GM19438 (cell line): ENCODE measurements around the gene GPRC5B.

Experiments used
- ATAC-seq: cut with Tn5 transposase; IDR thresholded peaks from one replicate; pipeline ENCODE4 v1.9.1; 2021; ENCODE audit warnings: low read depth; ENCODE audit not compliant: unreplicated experiment

The GPRC5B gene

DNA sequence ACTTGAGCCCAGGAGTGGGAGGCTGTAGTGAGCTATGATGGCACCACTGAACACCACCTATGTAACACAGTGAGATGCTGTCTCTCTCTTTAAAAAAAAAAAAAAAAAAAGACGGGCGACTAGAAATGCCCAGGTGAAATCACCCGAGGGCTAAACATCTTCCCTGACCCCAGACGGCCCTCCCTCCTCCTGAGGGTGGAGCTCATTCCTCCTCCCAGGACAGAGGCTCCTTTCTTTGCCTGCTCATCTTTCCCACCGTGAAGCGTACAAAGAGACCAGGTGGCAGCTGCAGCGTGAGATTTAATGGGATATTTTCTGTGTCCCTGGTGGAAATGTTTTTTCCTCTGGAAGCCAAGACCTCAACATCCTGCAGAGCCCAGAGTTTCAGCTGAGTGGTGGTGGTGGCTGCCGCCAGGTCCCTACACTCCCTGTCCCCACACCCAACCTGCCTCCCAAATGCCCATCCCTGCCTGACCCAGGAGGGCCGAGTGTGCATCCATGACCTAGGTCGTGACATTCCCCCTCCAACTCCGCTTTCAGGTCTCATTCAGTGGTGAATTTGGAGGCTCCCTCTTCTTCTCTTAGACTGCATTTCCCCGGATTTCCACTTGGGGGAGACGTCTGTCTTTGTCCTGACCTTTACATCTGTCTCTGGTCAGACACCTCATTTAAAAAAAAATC, 14.4 kb upstream of the GPRC5B start:
- no peak for ATAC-seq

DNA sequence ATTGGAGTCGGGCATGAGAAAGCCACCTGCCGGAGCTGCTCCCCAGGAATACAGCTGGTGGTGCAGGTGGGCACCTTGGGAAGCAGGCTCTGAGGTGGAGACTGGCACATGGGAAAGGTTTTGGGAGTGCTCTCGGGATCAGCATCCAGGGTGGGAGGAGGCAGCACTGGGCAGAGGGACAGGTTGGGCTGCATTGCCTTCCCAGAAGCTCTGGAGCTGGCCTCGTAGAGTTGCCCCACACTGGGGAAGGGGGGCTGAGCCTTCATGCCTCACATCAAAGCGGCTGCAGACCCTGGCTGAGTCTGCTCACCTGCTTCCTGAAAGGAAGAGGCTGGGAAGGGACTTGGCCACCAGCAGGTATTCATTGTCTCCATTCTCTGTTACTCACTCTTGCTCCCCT, 13.5 kb upstream of the GPRC5B start:
- no peak for ATAC-seq

DNA sequence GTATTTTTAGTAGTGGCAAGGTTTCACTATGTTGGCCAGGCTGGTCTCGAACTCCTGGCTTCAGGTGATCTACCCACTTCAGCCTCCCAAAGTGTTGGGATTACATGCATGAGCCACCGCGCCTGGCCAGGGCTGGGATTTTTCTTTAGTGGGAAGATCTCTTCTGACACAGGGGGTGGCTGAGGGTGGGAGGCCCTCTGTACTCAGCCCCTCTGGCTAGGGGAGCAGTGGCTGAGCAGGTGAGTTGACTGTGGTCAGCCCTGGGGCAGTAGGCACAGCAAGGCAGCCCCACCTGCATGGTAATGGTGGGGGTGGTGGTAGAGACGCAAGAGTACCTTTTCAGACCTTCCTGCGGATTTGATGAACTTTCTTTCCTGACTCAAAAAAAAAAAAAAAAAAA, 12.3 kb upstream of the GPRC5B start:
- no peak for ATAC-seq

DNA sequence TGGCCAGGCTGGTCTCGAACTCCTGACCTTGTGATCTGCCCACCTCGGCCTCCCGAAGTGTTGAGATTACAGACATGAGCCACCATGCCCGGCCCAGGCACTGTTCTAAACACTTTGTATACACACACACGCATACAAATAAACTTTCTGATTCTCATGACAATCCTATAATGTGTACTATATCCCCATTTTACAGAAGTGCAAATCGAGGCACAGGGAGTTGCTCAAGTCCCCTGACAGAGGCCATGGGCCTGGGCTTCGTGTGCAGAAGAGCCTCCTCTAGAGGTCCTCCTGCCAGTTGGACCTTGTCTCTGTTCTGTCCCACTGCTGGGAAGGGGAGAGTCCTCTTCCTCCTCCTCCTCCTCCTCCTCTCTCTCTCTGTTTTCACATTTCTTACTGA, 9.9 kb upstream of the GPRC5B start:
- ATAC-seq, result no peak

DNA sequence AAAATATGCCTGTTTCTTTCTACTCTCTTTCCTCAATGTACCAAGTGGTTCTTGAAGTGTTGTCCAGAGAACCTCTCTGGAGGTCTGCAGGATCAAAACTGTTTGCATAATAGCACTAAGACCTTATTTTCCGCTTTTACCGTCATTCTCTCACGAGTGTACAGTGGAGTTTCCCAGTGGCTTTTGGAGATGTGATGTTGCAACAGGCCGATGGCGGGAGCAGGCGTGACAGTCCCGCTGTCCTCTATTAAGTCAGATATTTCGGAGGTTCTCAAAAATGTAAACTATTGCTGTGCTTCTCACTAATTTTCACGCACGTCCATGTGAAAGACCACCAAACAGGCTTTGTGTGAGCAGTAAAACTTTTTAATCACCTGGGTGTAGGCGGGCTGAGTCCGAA, 8.3 kb upstream of the GPRC5B start:
- ATAC-seq, result no peak

DNA sequence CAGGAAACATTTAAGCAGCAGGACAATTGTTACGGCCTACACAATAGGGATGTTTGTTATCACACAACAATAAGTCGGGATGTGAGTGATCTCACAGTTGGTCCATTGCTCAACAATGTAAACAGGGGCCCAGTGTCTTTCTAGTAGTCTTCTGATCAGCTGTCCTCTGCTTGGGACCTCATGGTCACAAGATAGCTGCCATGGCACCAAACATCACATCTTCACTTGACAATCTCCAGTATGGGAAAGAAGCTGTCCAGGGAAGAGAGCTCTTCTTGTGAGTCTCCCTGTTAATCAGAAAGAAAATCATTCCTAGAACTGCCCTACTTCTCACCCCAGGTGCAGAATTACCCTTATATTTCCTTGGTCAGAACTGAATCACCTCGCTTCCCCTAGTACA, 6.3 kb upstream of the GPRC5B start:
- no peak for ATAC-seq

DNA sequence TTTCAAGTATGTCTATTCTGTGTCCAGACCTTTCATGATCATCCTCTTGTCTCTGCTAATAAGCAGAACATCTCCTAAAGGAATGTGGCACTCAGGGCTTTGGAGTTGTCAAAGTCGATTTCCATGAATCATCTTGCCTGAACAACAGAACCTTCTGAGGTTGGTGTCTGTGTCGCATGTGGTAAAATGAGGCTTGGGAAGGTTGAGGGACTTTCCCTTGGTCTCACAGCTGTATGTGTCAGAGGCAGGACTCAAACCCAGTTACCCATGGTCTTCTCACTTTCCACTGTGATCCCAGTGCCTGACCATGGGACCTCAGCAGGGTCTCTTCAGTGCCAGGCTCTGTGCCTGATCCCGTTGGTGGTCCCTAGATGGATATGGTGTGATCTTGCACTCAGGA, 4.2 kb upstream of the GPRC5B start:
- ATAC-seq, result no peak

DNA sequence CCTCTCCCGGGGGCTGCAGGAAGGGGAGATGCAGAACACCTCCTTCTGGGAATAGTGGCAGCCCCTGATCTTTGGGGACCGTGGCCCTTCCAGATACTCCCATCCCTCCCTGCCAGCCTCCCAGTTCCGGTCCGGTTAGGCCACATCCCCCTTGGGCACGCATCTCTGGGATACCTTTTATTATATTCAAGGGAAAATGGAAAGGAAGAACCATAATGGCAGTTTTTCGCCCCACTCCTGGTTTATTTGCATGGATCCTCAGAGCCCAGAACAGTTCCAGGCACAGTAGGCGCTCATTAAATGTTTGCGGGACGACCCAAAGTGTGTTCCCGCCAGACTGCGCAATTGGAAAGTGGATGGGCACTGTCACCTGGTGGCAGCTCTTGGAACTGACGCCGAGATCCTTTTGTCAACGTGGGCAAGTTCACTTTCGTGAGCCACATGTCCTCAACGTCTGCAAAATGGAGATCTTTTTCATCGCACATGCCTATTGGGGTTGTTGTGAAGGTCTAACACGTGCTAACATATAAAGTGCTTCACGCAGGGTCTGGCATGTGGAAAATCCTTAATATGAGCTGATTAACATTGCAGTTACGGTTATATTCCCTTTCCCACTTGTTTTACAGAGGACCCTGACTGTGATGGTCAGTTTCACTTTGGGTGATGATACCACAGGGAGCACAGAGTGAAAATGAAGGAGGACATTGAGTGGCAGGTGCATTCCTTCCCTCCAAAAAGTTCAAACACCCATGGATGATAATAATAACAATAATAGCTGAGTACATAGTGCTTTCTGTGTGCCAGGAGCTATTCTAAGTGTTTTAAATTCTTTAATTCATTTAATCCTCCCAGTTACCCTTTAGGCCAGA, 1.7 kb upstream of the GPRC5B start:
- no peak for ATAC-seq

DNA sequence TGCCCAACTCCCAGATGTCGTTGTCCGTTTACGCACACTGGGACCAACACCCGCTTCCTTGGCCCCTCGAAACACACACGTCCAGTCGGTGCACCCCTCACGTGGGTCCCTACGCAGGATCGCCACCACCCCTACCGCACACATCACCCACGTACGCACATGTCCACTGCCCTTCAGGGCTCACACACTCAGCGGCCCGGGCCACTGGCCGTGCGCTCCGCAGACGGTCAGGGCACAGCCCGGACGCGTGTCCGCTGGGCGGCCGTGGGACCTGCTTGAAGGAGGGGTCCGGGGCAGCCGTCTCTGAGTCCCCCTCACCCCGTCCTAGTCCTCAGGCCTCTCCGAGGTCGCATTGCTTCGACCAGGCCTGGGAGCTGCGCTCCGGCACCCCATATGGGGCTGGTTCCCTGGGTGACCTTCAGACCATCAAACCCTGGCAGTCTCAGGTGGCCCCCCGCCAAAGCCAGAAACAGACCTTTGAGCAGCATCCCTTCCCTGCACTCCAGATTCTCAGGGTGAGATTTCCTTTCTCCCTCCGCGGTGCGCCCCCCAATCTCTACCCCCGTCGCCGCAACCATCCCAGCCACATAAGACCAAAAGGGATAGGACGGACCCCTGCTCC, 914 bp upstream of the GPRC5B start:
- no peak for ATAC-seq

DNA sequence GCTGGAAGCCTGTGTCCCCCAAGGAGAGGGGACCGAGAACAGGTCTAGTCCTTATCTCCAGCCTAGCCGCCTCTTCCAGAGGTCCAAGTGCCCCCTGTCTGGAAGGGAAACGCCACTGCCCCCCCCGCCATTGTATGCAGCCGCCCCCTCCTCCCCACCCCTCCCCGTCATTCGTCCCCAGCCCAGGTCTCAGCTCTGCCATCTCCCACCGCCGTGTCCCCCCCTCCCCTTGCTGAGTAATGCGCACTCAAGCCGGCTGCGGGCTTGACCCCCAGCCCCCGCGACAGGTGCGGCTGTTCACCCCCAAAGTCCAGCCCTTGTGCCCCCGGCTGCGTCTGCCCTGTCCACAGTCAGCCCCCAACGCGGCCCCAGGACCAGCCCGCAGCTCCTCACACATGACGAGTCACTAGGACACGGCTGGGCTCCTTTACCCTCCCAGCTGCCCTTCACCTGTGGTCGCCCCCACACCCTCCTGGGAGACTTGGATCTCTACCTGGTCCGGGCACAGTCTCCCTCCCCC, 622 bp downstream of the GPRC5B start:
- no peak for ATAC-seq

DNA sequence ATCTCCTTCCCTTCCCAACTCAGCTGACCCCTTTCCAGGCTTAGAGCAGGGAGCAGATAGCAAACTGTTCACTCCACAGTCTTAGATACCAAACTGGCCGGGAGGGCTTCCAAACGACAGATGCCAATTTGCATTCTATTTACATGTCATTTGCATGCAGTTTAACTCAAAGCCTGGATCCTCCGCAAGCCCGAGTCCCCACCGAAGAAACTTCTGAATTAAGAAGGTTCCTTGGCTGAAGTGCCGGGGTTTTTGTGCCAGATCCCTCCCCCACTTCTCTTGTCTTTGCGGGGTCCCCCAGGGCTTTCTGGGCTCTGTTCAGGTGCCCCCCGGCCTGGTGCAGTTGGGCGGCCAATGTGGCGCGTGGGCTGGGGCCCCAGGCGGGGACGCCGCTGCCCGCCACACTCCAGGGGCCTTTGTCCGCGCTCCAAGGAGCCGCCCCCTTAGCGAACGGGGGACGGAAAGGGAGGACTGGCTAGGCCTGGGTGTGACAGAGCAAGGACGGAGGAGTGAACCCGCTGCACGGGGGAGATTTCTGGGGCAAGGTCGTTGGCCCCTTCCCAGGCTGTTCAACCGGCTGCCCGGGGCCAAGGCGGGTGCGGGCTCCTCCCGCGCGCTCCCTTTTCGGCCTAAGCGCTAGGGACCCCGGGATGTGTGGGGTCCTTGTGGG, 1.2 kb downstream of the GPRC5B start:
- ATAC-seq, result no peak

DNA sequence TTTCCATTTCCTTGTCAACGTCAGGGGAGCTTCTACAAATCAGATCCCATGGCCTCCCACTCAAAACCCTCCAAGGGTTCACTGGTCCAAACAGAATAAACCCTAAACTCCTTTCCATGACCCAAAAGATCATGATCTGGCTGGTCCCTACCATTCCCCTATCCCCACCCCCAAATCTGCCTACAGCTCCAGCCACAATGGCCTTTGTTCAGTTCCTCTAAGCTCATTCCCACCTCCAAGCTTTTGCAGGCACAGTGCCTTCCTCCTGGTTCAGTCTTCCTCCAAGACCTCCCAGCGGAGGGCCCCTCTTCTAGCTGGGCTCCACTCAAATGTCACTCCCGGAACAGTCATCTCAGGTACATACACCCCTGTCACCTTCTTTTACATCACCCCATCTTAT, 2.0 kb downstream of the GPRC5B start:
- ATAC-seq, result no peak

DNA sequence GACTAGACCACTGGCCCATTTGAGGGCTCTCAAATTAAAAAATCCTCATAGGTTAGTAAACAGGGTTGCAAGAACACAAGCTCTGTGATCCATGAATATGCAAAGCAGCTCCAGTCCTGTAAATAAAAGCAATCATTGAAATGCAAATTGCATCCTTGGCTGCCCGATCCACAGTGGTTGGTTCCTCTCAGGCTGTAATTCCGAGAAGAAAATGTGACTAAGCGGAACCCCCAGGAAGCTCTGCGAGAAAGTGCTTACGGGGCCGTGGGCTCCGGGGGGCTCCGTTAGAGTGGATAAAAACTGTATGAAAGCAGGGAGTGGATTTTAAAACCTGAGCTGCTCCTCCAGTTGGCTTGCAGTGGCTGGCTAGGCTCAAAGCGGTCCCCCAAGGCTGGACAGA, 2.5 kb downstream of the GPRC5B start:
- ATAC-seq, result no peak

DNA sequence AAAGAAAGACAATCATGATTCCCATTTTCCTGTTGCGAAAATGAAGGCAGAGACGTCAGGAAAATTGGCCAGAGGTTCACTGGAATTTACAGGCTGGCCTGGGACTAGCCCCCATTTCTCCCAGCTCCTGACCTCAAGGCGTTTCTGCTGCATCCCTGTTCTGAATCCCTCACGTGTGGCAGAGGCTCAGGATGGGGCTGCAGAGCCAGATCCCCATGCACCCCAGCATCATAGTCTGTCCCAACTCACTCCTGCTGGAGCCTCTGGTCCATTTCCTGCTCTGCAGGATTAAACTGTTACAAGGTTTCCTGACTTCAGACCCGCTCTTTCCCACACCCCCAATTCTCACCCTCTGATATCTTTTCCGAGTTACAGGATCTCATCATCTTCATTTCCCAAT, 2.9 kb downstream of the GPRC5B start:
- no peak for ATAC-seq

DNA sequence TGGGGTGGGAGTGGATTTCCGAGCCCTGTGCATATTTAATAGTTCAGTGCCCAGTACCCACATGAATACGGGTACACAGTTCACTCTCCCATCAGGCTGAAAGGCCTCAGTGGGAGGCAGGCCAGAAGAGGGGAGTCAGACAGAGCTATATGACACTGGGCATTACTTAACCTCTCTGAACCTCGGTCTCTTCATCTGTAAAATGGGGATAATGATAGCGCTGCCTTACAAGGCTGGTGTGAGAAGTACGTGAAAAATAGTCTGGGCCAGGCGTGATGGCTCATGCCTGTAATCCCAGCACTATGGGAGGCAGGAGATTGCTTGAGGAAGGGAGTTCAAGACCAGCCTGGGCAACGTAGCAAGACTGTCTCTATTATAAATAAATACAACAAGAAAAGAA, 3.6 kb downstream of the GPRC5B start:
- no peak for ATAC-seq

DNA sequence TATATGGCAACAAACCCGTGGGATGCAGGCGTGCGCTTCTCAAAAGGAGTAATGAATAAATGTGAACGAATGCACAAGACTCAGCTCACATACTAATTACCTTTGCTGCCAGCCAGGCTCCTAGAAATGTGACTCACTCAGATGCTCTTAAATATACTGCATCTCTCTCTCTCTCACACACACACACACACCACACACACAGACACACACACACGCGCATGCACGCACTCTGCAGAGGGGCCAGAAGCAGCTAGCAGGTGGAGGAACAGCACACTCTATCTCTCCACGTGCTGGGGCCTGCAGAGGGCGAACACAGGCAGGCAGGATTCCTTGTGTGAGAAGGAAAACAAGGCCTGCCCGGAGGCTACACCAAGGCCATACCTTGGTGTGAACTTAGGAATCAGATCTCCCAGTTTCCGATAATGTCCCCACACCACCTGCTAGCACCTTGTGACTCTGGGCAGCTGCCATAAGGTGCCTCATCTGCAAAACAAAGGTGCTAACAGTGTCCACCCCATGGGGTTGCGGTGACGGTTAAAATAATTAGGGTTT, 5.3 kb downstream of the GPRC5B start:
- ATAC-seq, result no peak

DNA sequence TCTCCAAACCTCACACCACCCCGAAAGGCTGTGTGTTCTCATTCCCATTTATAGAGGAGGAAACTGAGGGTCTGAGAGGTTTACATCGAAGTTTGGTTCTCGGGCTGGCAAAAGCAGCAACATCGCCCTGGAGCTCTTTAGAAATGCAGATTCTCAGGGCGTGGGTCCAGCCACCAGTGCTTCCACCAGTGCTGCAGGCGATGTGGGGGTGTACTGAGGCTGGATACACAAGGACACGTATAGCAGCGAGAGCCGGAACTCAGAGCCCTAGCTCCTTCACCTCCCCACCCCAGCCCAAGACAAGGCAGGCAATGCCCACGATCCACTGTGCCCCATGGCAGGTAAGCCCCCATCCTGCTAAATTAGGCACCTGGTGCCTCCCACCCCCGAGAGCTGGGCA, 5.9 kb downstream of the GPRC5B start:
- no peak for ATAC-seq

DNA sequence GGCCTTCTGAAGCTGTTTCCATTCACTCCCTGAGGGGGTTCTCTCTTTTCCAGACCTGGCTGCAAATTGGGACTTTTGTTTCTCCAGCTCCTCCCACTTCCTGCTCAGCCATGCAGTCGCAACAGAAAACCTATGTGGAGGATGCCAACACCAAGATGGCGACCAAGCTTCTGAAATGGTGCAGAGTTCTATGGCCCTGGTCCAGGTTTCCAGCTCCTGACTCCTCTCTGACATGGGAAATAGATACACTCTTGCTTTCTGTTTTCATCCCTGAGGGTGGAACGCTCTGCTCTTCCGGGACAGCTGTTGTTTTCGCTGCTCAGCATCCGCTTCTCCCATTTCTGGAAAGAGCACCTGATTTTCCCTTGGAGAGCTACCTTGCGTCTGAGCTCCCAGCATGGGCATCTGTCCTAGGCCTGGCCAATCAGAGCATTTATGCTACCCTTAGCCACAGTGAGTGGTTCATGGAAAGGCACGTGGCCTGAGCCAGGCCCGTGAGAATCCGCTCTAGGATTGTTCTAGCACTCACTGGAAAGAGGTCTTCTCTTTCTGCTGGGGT, 8.1 kb downstream of the GPRC5B start:
- ATAC-seq, result no peak

DNA sequence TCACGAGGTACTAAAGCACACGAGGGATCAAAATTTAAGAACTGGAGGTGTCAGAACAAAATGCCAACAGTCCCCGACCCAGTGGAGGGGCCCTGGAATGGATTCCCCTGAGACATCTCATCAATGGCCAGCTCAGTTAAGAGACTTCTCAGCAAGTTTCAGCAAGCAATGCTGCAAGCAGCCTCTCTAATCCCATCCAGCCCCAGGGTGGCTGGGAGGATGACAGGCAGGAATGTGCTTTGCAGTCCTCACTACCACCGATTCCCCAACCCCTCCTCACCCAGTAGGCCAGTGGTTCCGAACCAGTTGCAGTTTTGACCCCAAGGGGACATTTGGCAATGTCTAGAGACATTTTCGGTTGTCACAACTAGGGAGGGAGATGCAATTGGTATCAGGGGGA, 8.7 kb downstream of the GPRC5B start:
- no peak for ATAC-seq

DNA sequence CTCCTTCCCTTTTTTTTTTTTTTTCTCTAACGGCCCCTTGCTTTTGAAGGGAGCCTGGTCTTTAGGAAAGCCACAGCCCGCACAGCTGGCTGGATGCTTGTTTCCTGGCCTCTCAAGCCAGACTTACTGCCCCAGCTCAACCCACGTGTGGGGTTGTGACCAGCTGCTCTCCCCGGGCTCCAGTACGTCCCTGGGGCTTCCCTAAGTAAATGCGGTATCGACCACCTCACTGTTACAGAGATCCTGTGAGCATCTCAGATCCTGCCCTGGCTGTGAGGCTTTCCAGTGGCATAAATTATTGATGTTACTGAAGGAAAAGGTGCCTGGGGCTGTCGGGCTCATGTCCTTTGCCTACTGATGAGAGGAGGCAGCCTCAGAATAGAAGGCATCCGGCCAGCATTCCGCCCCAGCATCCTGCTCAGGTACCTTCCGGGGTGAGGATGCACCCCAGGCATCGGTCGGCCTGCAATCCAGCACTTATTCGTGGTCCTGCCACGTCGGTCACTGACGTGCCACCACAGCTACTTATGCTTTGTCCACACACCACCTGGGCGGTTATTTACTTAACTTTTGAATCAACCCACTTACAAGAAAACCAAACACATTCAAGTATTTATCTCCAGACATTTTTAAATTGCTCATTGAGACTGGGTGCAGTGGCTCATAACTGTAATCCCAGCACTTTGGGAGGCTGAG, 9.6 kb downstream of the GPRC5B start:
- ATAC-seq, result no peak
